Amniotic epithelial cell (primary cell): Measurements from ENCODE around the gene IL4R.
"Not testable (repeated sequence)": the region's sequence is repeated elsewhere in the genome, so short reads cannot be mapped to it uniquely, and the experiment has no call there.

Experiments
- DNase-seq: peaks from one replicate; pipeline ENCODE4 v3.0.0-alpha.2; 2010; ENCODE audit warnings: low read depth

Gene IL4R

DNA sequence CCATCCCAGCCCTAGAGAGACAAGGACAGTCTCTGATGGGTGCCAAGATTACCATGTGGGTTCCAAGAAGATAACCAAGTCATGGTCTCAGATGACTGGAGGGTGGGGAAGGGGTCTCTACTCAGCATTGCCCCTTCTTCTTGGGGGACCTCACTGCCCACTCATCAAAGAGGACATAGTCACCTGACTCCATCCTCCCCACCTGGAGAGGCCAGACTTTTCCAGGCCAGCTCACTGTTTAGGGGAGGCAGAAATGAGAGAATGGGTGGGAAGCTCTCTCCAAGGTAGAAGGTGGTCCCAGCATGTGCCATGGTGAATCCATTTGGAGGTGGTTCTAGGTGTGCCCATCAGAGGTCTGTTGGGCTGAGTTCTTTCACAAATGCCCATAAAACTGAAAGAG, 67.5 kb downstream of the IL4R start:
- no peak for DNase-seq

DNA sequence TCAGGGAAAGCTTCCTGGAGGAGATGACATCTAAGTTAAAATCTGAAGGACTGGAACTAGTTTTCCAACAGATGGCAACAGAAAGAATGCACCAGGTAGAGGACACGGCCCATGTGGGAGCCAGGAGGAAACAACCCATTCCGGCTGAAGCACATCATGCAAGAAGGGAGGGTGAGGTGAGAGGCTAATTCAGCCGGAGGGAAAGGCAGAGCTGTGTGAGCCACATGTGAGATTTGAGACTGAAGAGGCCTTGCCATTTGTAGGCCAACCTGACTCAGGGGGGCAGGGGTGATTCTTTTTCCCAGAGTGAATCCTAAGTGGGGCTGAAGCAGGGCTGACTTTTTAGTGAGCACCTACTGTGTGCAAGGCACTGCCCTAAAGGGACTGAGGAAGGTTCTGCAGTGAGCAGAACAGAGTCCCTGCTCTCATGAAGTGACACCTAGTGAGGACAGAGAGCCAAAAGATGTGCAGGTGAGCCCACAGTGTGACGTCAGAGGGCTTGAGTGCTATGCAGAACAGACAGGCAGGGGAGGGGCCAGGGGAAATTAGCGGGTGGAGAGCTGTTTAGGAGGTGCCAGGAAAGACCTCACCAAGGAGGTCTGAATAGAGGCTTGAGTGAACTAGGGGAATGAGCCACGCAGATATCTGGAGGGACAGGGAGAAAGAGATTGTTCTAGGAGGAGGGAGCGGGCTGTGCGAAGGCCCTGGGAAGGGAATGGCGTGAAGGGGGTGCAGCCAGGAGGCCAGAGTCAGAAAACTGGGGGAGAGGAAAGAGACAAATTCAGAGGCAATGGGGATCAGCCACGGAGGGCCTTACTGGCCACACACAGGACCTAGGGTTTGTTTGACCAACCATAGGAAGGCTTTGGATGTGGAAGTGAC, 68.4 kb downstream of the IL4R start:
- DNase-seq = no peak

DNA sequence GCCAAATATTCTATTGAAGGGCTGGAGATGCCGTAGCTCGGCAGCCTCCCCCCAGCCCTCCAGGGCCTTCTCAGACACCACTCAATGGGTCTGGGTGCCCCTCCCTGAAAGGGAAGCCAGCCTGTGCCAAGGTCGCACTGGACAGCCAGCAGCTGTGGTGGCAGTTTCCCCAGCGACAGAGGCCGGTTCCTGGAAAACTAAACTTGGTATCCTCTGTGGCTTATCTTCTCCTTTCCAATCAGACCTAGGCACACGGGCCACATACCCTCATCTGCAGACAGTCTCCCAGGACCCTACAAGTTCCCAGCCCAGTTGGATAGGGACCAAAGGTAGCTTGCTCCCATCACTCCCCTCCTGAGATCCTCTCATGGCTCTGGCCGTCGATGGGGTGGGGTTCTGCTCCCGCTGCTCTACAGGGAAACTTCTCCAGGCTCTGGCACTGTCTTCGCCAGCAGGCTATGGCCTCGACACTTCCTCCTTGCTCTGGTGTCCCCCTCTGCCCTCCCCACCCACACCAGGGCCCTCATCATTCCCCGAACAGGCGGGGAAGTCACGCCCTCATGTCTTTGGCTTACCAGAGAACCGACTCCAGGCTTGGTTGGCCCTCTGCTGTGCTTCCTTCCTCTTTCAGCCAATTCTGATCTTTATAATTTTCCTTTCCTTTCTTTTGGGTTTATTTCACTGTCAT, 69.9 kb downstream of the IL4R start:
- no peak for DNase-seq

DNA sequence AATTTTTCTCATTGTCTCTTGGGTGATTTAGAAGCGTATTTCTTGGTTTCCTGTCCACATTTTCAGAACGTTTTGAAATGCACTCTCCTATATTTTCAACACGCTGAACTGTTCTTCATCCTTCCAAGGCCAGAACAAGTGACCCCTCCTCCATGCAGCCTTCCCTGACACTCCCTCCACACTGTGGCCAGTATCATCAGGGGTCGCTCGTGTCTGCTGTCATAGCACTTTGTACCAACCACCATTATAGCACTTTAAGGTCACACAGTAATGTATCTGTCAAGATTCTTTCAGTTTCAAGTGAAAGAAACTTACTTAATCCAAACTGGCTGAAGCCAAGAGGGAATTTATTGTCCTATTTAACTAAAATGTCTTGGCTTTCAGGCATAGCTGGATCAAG, 70.7 kb downstream of the IL4R start:
- no peak for DNase-seq

DNA sequence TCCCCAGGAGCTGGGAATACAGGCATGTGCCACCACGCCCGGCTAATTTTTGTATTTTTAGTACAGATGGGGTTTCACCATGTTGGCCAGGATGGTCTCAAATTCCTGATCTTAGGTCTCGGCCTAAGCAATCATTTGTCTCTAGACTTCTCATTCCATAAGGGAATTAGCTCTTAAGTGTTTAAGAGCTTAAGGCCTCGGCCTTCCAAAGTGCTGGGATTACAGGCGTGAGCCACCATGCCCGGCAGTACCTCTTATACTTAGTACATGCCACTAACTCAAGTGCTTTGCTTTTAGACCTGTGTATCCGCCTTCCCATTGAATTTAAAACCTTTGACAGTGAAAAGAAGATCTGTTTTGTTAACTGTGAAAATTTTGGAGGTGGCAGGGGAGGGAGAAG, 71.6 kb downstream of the IL4R start:
- DNase-seq = no peak

DNA sequence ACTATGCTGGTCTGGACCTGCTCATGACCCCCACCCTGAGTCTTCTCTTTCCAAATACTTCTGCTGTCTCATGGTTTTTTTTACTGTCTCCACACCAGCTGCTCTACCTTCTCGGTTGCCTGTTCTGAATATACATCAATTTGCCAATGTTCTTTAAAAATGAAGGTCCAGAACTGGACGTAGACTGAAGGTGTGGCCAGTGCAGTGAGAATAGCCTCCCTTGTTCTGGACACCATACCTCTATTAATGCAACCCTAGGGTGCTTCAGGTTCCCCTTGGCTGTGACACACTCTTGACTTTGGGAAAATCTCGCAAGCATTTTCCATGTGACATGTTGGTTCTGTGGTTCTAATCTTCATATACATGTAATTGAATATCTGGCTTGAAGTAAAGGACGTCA, 72.9 kb downstream of the IL4R start:
- no peak for DNase-seq

DNA sequence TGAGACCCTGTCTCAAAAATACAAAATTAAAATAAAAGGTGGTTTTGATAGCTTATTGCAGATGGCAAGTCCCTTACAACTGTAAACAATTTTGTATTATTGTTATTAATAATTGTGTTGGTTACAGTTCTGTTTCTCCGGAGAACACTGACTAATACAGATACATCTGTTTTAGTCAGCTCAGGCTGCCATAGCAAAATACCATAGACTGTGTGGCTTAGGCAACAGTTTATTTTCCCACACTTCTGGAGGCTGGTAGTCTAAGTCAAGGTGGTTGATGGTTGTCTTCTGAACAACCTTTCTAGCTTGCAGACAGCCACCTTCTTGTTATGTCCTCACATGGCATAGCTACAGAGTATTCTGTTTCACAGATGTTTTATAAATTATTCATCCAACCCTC, 74.0 kb downstream of the IL4R start:
- peak; percentile 15 for DNase-seq

DNA sequence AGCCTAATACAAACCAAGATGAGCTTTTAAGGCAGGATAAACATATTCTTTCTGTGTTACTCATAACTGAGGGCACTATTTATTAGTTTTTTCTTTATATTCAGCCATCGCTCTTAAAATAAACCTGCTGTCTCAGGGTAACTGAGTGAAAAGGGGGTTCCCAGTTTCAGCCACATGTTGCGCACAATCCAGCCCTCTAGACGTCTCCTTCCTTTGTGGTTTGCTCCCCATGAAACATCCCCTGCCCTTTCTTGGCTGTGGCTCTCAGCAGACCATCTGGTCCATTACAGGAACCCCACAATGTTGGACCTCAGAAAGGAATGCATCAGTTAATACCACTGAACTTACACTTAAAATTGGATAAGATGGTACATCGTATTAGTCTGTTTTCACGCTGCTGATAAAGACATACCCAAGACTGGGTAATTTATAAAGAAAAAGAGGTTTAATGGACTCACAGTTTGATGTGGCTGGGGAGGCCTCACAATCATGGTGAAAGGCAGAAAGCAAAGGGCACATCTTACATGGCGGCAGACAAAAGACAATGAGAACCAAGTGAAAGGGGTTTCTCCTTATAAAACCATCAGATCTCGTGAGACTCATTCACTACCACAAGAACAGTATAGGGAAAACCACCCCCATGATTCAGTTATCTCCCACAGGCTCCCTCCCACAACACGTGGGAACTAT, 75.6 kb downstream of the IL4R start:
- DNase-seq = no peak

DNA sequence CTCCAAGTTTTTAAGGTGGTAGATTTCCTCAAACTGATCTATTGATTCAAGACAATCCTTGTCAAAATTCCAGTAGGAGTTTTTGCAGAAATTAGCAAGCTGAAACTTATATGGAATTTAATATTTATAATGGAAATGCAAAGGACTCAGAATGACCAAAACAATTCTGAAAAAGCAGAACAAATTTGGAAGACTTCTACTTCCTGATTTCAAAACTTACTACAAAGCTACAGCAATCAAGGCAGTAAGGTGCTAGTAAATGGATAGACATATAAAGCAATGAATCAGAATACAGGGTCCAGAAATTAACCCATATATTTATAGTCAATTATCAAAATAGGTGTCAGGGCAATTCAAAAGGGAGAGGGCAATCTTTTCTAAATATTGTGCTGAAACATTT, 76.4 kb downstream of the IL4R start:
- no peak for DNase-seq

DNA sequence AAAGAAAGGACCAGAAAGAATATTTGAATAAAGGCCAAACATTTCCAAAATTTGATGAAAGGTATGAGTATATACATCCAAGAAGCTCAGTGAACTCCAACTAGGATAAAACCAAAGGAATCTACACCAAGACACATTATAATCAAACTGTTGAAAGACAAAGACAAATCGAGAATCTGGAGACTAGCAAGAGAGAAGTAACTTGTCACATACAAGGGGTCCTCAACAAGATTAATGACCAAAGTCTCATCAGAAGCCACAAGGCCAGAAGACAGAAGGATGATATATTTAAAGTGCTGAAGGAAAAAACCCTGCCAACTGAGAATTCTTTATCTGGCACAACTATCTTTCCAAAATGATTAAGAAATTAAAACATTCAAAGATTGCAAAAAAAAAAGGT, 78.9 kb downstream of the IL4R start:
- DNase-seq = no peak

DNA sequence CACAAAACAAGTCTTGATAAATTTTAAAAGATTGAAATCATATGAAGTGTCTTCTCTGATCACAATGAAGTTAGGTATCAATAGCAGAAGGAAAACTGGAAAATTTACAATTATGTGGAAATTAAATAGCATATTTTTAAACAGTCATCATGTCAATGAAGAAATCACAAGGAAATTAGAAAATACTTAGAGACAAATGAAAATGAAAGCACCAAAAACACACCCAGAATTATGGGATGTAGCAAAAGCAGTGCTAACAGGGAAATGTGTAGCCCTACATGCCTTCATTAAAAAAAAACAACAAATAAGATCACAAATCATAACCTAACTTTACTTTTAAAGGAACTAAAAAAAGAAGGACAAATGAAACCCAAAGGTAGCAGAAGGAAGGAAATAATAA, 80.7 kb downstream of the IL4R start:
- DNase-seq = no peak

DNA sequence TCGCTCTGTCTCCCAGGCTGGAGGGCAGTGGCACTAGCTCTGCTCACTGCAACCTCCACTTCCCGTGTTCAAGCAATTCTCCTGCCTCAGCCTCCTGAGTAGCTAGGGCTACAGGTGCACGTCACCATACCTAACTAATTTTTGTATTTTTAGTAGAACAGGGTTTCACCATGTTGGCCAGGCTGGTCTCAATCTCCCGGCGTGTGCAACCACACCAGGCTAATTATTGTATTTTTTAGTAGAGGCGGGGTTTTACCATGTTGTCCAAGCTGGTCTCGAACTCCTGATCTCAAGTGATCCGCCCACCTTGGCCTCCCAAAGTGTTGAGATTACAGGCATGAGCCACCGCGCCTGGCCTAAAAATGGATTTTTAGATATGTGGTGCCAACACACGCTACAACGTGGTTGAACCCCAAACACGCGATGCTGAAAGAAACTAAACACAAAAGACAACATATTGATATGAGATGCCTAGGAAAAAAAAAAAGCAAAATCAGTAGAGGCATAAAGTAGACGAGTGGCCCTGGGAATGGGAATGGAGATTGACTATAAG, 84.6 kb downstream of the IL4R start:
- not testable (repeated sequence) for DNase-seq

DNA sequence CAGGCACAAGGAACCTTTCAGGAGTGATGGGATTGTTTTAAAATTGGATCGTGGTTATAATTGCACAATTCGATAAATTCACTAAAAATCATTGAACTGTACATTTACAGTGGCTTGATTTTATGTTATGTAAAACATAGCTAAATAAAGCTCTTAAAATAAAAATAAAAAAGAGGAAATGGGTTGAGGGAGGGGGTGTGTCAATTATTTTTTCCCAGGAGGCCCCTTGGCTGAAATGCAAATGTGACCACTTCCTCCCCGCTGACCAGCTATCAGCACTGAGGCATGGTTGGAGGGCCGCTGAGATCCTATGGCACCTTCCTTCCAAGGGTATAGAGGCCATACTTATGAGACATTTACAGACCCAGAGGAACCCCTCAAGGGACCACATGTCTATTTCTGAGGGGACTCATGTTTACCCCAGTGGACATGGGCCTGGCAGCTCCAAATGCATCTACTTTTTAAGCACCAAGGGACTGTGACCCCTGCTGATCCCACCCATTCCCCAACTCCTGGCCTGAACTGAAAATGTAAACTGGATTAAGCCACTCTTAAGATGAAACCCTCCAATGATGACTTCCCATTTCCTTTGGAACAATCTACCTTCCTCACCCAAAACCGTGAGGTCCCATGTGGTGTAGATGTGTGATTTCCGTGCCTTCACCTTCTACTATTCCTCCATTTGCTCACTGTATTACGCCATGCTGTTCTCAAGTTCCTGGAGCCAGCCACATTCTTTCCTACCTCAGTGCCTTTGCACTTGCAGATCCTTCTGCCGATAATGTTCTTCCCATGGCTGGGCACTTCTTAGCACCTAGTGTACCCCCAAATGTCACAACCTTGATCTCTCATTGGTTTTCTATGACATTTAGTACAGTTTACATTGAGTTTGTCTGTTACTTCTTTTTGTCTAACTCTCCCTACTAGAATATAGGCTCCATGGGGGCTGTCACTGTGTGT, 85.4 kb downstream of the IL4R start:
- no peak for DNase-seq

DNA sequence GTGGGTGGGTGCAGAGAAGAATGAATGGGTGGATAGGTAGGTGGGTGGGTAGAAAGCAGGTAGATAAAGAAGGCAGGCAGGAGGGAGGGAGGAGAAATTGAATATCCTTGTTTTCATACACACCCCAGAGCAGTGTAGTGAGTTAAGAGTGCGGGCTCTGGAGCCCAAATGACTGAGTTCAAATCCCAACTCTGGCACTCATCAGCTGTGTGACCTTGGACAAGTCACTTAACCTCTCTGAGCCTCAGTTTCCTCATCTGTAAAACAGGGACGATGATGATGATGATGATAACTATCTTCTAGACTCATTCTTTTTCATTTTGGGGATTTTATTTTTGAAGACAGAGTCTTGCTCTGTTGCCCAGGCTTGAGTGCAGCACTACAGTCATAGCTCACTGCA, 86.2 kb downstream of the IL4R start:
- DNase-seq = no peak

DNA sequence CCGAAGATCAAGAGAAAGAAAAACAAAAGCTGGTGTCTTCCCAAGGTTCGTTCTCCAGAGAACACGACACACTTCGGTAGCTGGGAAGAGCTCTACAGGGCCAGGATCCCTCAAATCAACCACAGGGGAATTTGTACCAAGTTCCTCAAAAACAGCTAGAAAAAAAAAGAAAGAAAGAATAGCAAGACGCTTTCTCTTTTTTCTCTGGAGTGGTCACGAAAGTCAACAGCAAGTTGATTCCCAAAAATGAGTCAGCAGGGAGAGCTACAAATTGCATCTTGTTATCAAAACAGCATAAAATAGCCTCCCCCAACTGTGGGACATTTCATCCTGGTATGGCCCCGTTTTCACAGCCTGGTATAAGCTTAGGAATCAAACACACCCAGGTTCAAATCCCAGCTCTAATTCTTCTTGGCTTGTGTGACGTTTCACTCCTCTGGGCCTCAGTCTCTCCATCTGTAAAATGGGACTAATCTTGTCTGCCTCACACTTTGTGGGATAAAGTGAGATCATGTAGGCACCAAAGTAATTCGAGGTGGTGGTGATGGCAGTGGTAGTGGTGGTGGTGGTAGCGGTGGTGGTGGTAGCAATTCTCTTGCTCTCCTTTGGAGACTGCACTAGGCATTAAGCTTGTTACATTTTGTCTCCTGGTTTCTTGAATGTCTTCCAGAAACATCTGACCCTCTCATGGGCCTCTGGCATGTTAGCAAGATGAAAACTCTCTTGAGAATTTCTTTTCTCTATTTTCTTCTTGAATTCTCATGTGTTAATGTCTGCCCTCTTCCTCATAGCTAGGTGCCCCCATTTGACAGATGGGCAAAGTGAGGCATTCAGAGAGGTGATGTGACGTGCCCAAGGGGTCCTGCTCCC, 87.2 kb downstream of the IL4R start:
- peak; percentile 7 for DNase-seq

DNA sequence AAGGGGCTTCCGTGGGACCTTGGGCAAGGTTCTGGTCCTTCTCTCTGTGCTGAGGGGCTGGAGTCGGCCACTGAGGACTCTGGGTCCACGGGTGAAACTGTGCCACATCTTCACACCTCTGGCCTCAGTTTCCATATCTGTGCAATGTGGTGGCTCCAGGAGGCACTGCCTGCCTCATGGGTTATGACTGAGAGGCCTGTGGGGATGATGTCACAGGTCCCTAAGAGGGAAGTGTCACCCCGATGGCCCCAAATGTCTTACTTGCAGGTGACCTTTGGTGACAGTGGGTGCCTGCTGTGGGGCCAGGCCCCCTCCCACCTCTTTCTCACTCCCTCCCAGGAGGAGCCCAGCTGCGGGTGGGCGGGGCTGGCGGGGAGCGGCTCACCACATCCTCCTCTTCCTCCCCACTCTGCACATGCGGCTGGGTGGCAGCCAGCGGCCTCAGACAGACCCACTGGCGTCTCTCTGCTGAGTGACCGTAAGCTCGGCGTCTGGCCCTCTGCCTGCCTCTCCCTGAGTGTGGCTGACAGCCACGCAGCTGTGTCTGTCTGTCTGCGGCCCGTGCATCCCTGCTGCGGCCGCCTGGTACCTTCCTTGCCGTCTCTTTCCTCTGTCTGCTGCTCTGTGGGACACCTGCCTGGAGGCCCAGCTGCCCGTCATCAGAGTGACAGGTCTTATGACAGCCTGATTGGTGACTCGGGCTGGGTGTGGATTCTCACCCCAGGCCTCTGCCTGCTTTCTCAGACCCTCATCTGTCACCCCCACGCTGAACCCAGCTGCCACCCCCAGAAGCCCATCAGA, 88.2 kb downstream of the IL4R start, which contains the start of gene IL21R:
Gene IL21R, plus strand, starts transcription at position 407 of the 801 bp plus-strand sequence. CDS start 27,898 bp downstream, outside the sequence.
- peak; percentile 5 for DNase-seq

DNA sequence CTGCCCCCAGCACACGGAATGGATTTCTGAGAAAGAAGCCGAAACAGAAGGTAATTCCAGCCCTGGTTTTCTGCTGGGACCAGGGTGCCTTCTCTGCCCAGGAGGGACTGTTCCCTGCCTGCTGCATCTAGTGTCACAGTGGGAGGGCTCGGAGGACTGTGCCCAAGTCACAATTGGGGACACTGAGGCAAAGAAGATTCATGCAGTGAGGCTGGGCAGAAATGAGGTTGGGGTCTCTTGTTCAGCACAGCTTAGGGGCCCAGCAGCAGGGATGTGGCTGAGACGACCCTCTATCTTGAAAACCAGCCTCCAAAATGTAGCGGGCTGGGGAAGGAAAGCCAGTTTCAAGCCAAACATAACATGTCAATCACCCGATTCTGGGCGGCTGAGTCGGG, 88.8 kb downstream of the IL4R start:
- DNase-seq = no peak

DNA sequence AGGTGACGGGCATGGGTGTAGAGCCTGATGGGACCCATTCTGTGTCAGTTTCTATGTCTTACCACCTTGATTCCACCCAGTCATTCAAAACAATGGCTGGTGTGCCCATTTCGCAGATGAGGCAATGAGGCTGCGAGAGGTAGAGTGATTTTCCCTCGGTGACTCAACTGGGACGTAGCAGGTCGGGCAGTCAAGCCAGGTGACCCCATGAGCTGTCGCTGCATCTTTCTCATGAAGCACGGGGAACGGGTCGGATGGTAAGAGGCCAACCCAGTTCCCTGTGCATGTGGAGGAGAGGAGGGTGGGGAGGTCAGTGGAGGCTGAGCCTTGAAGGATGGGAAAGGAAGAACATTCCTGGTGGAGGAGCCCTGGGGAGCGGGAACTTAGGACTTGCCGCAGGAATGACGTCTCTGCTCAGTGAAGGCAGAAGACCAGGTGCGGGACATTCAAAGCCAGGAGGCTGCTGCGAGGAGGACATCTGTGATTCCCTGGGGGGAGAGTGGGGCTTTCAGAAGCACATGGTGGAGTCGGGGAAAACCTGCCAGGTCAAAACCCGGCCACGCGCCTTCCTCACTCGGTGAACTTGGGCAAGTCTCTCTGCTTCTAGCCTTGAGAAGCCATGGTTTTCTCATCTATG, 89.3 kb downstream of the IL4R start:
- no peak for DNase-seq

DNA sequence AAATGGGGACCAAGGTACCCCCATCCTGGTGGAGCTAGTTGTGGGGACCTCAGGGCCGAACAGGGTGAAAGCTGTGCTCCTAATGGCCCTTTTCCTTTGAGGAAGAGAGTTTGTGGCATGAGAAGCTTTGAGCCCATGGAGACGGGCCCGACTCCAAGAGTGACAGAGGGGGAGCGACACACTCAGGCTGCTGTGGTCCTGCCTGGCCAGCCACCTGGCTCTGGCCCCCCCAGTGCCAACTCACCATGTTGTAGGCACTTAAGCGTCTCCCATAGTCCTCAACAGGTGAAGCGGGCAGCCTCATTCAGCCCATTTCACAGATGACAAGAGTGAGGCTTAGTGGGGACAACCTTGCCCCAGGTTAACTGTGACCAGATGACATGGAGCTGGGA, 89.8 kb downstream of the IL4R start:
- DNase-seq = no peak
